DMS79 (cell line): Measurements from ENCODE around the gene ZNF521.

Experiments
- DNase-seq: peaks from one replicate; lab custom pipeline; 2025; lab: John Stamatoyannopoulos, UW

The ZNF521 gene

GRCh38 chr18:25351777-25352628 is at the start of gene ZNF521:
Gene ZNF521 (minus strand): TSS chr18:25352166. CDS start chr18:25350946, 1,220 bp downstream.
- DNase-seq: peak; percentile 68

GRCh38 chr18:25399554-25399953 is 47.6 kb upstream of the ZNF521 start:
- no peak for DNase-seq

- DNase-seq: peak; percentile 15
These were observed 40.2 kb upstream of the ZNF521 start for GRCh38 chr18:25392192-25392591.

GRCh38 chr18:25373432-25374179 is 21.6 kb upstream of the ZNF521 start:
- DNase-seq: no peak

- DNase-seq: no peak
These were observed 18.4 kb upstream of the ZNF521 start for GRCh38 chr18:25370391-25370790.

GRCh38 chr18:25365242-25365641 is 13.3 kb upstream of the ZNF521 start:
- DNase-seq: no peak

GRCh38 chr18:25364732-25365131 is 12.8 kb upstream of the ZNF521 start:
- no peak for DNase-seq

GRCh38 chr18:25360301-25360899 is 8.4 kb upstream of the ZNF521 start:
- no peak for DNase-seq

GRCh38 chr18:25353080-25353479 is 1.1 kb upstream of the ZNF521 start:
- no peak for DNase-seq

- no peak for DNase-seq
These were observed 651 bp upstream of the ZNF521 start for GRCh38 chr18:25352629-25353005.

- no peak for DNase-seq
These were observed 638 bp downstream of the ZNF521 start for GRCh38 chr18:25351280-25351775.

GRCh38 chr18:25350489-25351251 is 1.3 kb downstream of the ZNF521 start:
- no peak for DNase-seq

- DNase-seq: no peak
These were observed 2.0 kb downstream of the ZNF521 start for GRCh38 chr18:25349926-25350487.

- DNase-seq: no peak
These were observed 2.6 kb downstream of the ZNF521 start for GRCh38 chr18:25349131-25349925.

GRCh38 chr18:25348386-25349130 is 3.4 kb downstream of the ZNF521 start:
- DNase-seq: no peak

- peak; percentile 93 for DNase-seq
These were observed 5.4 kb downstream of the ZNF521 start for GRCh38 chr18:25346561-25346960.

GRCh38 chr18:25345081-25345866 is 6.7 kb downstream of the ZNF521 start:
- peak; percentile 40 for DNase-seq

GRCh38 chr18:25341831-25342230 is 10.1 kb downstream of the ZNF521 start:
- no peak for DNase-seq

GRCh38 chr18:25340762-25341161 is 11.2 kb downstream of the ZNF521 start:
- no peak for DNase-seq
